Adrenal gland (tissue), 12 donors: ENCODE data around the gene AGAP1. TPM values are rescaled to one million over a fixed set of nuclear protein-coding genes. Genes with fewer than 3 reads are reported as not detected.

Source experiments
- DNase-seq, 7 donors: peaks; one replicate each; pipeline ENCODE4 v3.0.0-alpha.2; 2019 to 2020
- H3K27ac ChIP-seq, 5 donors: fragments of 200-600 bp; sonication (generic) in 4 of 5; 1 replicate in 3 of 5; 2 replicates in 2 of 5; pipeline versions ENCODE4 v1.5.1 to v1.8.0; 2016 to 2020; ENCODE audit warnings: mild to moderate bottlenecking in 1 of 5
- H3K27me3 ChIP-seq: fragments of 200-600 bp; 2 replicates; pipeline ENCODE4 v1.8.0; 2021
- H3K36me3 ChIP-seq, 2 donors: fragments of 200-600 bp; replicated peaks in 1 of 2; 1 replicate in 1 of 2; 2 replicates in 1 of 2; pipeline versions ENCODE4 v1.5.1 to v1.8.0; 2018 to 2022
- H3K4me1 ChIP-seq, 2 donors: fragments of 200-600 bp; replicated peaks in 1 of 2; 1 replicate in 1 of 2; 2 replicates in 1 of 2; pipeline versions ENCODE4 v1.5.1 to v1.8.0; 2018 to 2021
- H3K4me3 ChIP-seq, 4 donors: fragments of 200-600 bp; sonication (generic) in 3 of 4; one replicate each; pipeline ENCODE4 v1.5.1; 2016 to 2018
- H3K9me3 ChIP-seq, 3 donors: fragments of 200-600 bp; sonication (generic) in 1 of 3; replicated peaks in 1 of 3; 1 replicate in 2 of 3; 2 replicates in 1 of 3; pipeline versions ENCODE4 v1.5.1 to v1.8.0; 2016 to 2021
- CTCF ChIP-seq, 6 experiments: fragments of 450-650 bp in 4 of 6; fragments of 200-600 bp in 2 of 6; sonication (generic) in 1 of 6; IDR thresholded peaks; 1 replicate in 5 of 6; 2 replicates in 1 of 6; pipeline versions ENCODE4 v1.5.1 to v1.8.0; 2016 to 2021; ENCODE audit warnings: antibody characterized with exemption in 6 of 6, mild to moderate bottlenecking in 2 of 6, moderate library complexity in 1 of 6
- POLR2A ChIP-seq, 2 donors: fragments of 450-650 bp; IDR thresholded peaks; one replicate each; pipeline ENCODE4 v1.6.1; 2017; ENCODE audit warnings: antibody characterized with exemption in 2 of 2, mild to moderate bottlenecking in 2 of 2, moderate library complexity in 1 of 2
- WGBS, 4 donors: extraction: QIAGEN DNeasy Blood & Tissue Kit in 2 of 4; methylation state at CpG; one replicate each; pipeline versions ENCODE4 v1.1.5 to v1.1.7; 2013 to 2017; 5-methylcytosine and 5-hydroxymethylcytosine counted together
- intact Hi-C, 2 donors: fragments of 100-400 bp; cut with DNase I; formaldehyde crosslinking; loops; one replicate each; pipeline versions ENCODE4 v1.14.1 to v1.15.0; 2022 to 2023
- polyA plus RNA-seq, 3 donors: library from polyadenylated mRNA; stranded (reverse); fragments of 200-250 nt in 2 of 3; fragments of 350-450 nt in 1 of 3; fragmentation: Illumina TruSeq in 1 of 3; extraction: RNeasy Lipid Tissue Mini Kit (QIAGEN cat#74804) in 1 of 3; gene quantifications; one replicate each; pipeline ENCODE4 v1.2.3, GENCODE V29; 2013 to 2014
- total RNA-seq, 9 donors: library from RNA; depleted of rRNA in 4 of 9; stranded (reverse); fragments of >200 nt in 4 of 9; fragments of 120-200 nt in 1 of 9; fragmentation: NEBNext Ultra II Directional in 1 of 9; extraction: Animal tissue kit (Norgen Biotek cat#: 25700) in 1 of 9; gene quantifications; one replicate each; pipeline versions ENCODE4 v1.1.0 to v1.2.4, GENCODE V29; 2013 to 2023
- donor health status: healthy with polysubstance abuse.
- donor health status: Bipolar disorder and iron deficiency.
- donor health status: DM: yes; HTN: yes; CAD: no.
- donor health status: DM: no; HTN: no; CAD: no.
- donor health status: DM: no; HTN: no; CAD: no.
- donor health status: DM: yes; HTN: yes; CAD: no.

Gene AGAP1
- total and polyA plus RNA-seq, 12 donors: 5.3 to 29.6 (median 17.7) TPM

- Histone ChIP-seq H3K9me3 (peaks cover 0 to 3% (median 0%) of the 10 kb centered on the region in 3 donors), H3K4me1 (no peaks in the 10 kb centered on the region), H3K27ac (no peak overlapping the region), H3K4me3 (no peak overlapping the region), H3K36me3 (no peaks in the 10 kb centered on the region), H3K27me3 (peaks cover 32% of the 10 kb centered on the region)
- intact Hi-C loops: no loop called here
- DNase-seq: no peak
- 77 to 92% (median 84%) methylated on average over 6 of the region's 6 CpGs for WGBS, 4 donors
- no peak for TF ChIP-seq POLR2A (IDR thresholded peaks at IDR 0.05)
- TF ChIP-seq CTCF (IDR thresholded peaks at IDR 0.05): no peak
These were observed 663.5 kb downstream of the AGAP1 start for GRCh38 chr2:236157366-236157765.

GRCh38 chr2:236157815-236158498 is 664.1 kb downstream of the AGAP1 start:
- intact Hi-C loops: no loop called here
- no peak for TF ChIP-seq POLR2A (IDR thresholded peaks at IDR 0.05)
- no peak for TF ChIP-seq CTCF (IDR thresholded peaks at IDR 0.05)
- no peak for DNase-seq
- Histone ChIP-seq H3K4me3 (no peak overlapping the region), H3K27ac (no peak overlapping the region), H3K9me3 (peaks cover 0 to 3% (median 0%) of the 10 kb centered on the region in 3 donors), H3K36me3 (no peaks in the 10 kb centered on the region), H3K27me3 (peaks cover 38% of the 10 kb centered on the region), H3K4me1 (no peaks in the 10 kb centered on the region)
- 86 to 93% (median 89%) methylated on average over 9 to 10 of the region's 10 CpGs for WGBS, 4 donors

GRCh38 chr2:236158969-236159777 is 665.3 kb downstream of the AGAP1 start:
- no peak for TF ChIP-seq CTCF (IDR thresholded peaks at IDR 0.05)
- TF ChIP-seq POLR2A (IDR thresholded peaks at IDR 0.05): no peak
- Histone ChIP-seq H3K27me3 (peaks cover 50% of the 10 kb centered on the region), H3K4me3 (no peak overlapping the region), H3K4me1 (peaks cover 0 to 7% of the 10 kb centered on the region in 2 donors), H3K9me3 (no peaks in the 10 kb centered on the region), H3K27ac (no peak overlapping the region), H3K36me3 (no peaks in the 10 kb centered on the region)
- DNase-seq: no peak
- intact Hi-C loops: no loop called here
- 31 to 36% (median 32%) methylated on average over 24 to 45 of the region's 45 CpGs for WGBS, 4 donors

- no peak for DNase-seq
- 12 to 16% (median 14%) methylated on average over 6 to 33 of the region's 33 CpGs for WGBS, 4 donors
- TF ChIP-seq POLR2A (IDR thresholded peaks at IDR 0.05): no peak
- no peak for TF ChIP-seq CTCF (IDR thresholded peaks at IDR 0.05)
- Histone ChIP-seq H3K4me1 (peaks cover 0 to 13% of the 10 kb centered on the region in 2 donors), H3K36me3 (no peaks in the 10 kb centered on the region), H3K4me3 (no peak overlapping the region), H3K9me3 (no peaks in the 10 kb centered on the region), H3K27me3 (peaks cover 56% of the 10 kb centered on the region), H3K27ac (no peak overlapping the region)
- intact Hi-C loops: no loop called here
These were observed 665.9 kb downstream of the AGAP1 start for GRCh38 chr2:236159778-236160170.
